Lower leg skin (tissue), 4 donors: ENCODE results near the gene DHRSX. TPM values are rescaled to one million over a fixed set of nuclear protein-coding genes. Genes with fewer than 3 reads are reported as not detected.
"Not testable (repeated sequence)": the region's sequence is repeated elsewhere in the genome, so short reads cannot be mapped to it uniquely, and the experiment has no call there.

ENCODE experiments used
- DNase-seq, 2 donors: peaks; one replicate each; pipeline ENCODE4 v3.0.0-alpha.2; 2019; ENCODE audit warnings: low spot score in 2 of 2
- H3K4me3 ChIP-seq: fragments of 200-600 bp; sonication (generic); 2 replicates; pipeline ENCODE4 v1.5.1; 2017; ENCODE audit warnings: mild to moderate bottlenecking, low read depth; ENCODE audit not compliant: poor library complexity, severe bottlenecking
- POLR2A ChIP-seq, 2 donors: fragments of 450-650 bp; IDR thresholded peaks; one replicate each; pipeline ENCODE4 v1.6.1; 2016 to 2017; ENCODE audit warnings: antibody characterized with exemption in 2 of 2, mild to moderate bottlenecking in 1 of 2, moderate library complexity in 1 of 2
- WGBS, 2 donors: methylation state at CpG; one replicate each; pipeline ENCODE4 v1.1.5; 2018; 5-methylcytosine and 5-hydroxymethylcytosine counted together
- intact Hi-C: fragments of 100-400 bp; cut with DNase I; formaldehyde crosslinking; loops from one replicate; pipeline ENCODE4 v1.15.0; 2023; ENCODE audit warnings: low total_unique reads
- total RNA-seq, 4 donors: library from RNA; depleted of rRNA; stranded (reverse); fragments of >200 nt; gene quantifications; one replicate each; pipeline ENCODE4 v1.1.0, GENCODE V29; 2016
- TF ChIP-seq, protein P1 (sequence below), 3 donors: fragments of 450-650 bp; IDR thresholded peaks; one replicate each; pipeline ENCODE4 v1.5.1; 2016; ENCODE audit warnings: antibody characterized with exemption in 3 of 3, mild to moderate bottlenecking in 3 of 3, moderate library complexity in 2 of 3

DHRSX gene
- total RNA-seq, 4 donors from 2014 or later, result 10.9 to 21.7 (median 16.2) TPM

DNA sequence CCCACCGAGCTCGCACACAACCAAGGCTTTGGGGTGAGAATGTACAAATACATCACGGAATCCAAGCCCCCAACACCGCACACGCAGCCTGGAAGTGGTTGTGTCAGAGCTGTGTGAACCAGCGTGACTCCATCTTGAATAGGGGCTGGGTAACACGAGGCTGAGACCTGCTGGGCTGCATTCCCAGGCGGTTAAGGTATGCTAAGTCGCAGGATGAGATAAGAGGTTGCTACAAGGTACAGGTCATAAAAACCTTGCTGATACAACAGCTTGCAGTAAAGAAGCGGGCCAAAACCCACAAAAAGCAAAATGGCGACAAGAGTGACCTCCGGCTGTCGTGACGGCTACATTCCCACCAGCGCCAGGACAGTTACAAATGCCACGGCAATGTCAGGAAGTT, 258.4 kb downstream of the DHRSX start:
- no peak overlapping the region for H3K4me3 ChIP-seq
- TF ChIP-seq POLR2A (IDR thresholded peaks at IDR 0.05), result no peak
- TF ChIP-seq, protein P1, sequence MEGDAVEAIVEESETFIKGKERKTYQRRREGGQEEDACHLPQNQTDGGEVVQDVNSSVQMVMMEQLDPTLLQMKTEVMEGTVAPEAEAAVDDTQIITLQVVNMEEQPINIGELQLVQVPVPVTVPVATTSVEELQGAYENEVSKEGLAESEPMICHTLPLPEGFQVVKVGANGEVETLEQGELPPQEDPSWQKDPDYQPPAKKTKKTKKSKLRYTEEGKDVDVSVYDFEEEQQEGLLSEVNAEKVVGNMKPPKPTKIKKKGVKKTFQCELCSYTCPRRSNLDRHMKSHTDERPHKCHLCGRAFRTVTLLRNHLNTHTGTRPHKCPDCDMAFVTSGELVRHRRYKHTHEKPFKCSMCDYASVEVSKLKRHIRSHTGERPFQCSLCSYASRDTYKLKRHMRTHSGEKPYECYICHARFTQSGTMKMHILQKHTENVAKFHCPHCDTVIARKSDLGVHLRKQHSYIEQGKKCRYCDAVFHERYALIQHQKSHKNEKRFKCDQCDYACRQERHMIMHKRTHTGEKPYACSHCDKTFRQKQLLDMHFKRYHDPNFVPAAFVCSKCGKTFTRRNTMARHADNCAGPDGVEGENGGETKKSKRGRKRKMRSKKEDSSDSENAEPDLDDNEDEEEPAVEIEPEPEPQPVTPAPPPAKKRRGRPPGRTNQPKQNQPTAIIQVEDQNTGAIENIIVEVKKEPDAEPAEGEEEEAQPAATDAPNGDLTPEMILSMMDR (IDR thresholded peaks at IDR 0.05), result no peak
- intact Hi-C loops, result no loop called here
- 92 to 97% methylated on average over 16 of the region's 16 CpGs for WGBS, 2 donors
- DNase-seq, result no peak

DNA sequence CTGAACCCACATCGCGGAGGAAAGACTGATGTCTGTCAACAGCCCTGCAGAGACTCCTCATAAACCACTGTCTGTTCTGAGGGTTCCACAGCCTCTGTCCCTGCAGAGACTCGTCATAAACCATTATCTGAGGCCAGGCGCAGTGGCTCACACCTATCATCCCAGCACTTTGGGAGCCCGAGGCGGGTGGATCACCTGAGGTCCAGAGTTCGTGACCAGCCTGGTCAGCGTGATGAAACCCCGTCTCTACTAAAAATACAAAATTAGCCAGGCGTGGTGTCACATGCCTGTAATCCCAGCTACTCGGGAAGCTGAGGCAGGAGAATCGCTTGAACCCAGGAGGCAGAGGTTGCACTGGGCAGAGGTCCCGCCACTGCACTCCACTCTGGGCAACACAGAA, 259.3 kb downstream of the DHRSX start:
- WGBS, 2 donors, result 91 to 98% methylated on average over 13 of the region's 13 CpGs
- DNase-seq, intact Hi-C loops: not testable (repeated sequence)

GRCh38 chrX:2240761-2241160, 260.0 kb downstream of the DHRSX start:
- DNase-seq, intact Hi-C loops, H3K4me3 ChIP-seq: not testable (repeated sequence)
- 87 to 88% methylated on average over 12 of the region's 12 CpGs for WGBS, 2 donors

More for the DNA sequence above, 259.3 kb downstream of the DHRSX start:
- not testable (repeated sequence) for H3K4me3 ChIP-seq

DNA sequence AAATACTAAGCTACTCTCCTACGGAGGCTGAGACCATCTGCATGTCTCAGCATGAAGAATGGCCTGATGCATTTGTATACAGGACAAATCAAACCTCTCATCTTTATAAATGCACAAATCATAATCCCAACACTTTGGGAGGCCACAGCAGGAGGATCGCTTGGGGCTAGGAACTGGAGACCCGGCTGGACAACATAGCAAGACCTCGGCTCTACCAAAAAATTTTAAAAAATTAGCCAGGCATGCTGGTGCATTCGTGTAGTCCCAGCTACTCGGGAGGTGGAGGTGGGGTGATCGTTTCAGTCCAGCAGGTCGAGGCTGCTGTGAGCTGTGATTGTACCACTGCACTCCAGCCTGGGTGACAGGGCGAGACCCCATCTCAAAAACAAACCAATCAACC, 262.8 kb downstream of the DHRSX start:
- no peak overlapping the region for H3K4me3 ChIP-seq
- 94 to 95% methylated on average over 9 of the region's 9 CpGs for WGBS, 2 donors
- intact Hi-C loops, result no loop called here
- TF ChIP-seq, protein P1 (IDR thresholded peaks at IDR 0.05), result no peak
- no peak for TF ChIP-seq POLR2A (IDR thresholded peaks at IDR 0.05)
- no peak for DNase-seq

- intact Hi-C loops, result no loop called here
- no peak overlapping the region for H3K4me3 ChIP-seq
- DNase-seq, result no peak
- 91 to 98% methylated on average over 2 of the region's 2 CpGs for WGBS, 2 donors
- TF ChIP-seq POLR2A (IDR thresholded peaks at IDR 0.05), result no peak
- TF ChIP-seq, protein P1 (IDR thresholded peaks at IDR 0.05), result no peak
Measured at GRCh38 chrX:2231570-2232192, 269.1 kb downstream of the DHRSX start.

DNA sequence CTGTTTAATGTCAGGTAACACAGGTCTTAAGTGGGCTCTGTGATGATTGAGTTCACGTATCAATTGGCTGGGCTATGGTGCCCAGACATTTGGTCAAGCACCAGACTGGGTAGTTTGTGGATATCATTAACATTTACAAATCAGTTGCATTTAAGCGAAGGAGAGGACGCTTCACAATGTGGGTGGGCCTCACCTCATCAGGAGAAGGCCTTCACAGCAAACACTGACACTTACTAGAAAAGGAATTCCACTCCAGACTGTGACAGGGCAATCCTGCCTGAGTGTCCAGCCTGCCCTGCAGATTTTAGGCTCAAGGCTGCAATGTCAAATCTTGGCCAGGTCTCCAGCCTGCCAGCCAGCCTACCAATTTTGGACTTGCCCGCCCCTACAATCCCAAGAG, 270.3 kb downstream of the DHRSX start:
- DNase-seq, result no peak
- TF ChIP-seq, protein P1 (IDR thresholded peaks at IDR 0.05), result no peak
- TF ChIP-seq POLR2A (IDR thresholded peaks at IDR 0.05), result no peak
- WGBS, 2 donors, result 97% methylated on average over 4 of the region's 4 CpGs
- H3K4me3 ChIP-seq, result no peak overlapping the region
- intact Hi-C loops, result no loop called here

GRCh38 chrX:2228536-2228935, 272.2 kb downstream of the DHRSX start:
- TF ChIP-seq, protein P1 (IDR thresholded peaks at IDR 0.05), result no peak
- TF ChIP-seq POLR2A (IDR thresholded peaks at IDR 0.05), result no peak
- no peak for DNase-seq
- H3K4me3 ChIP-seq, result no peak overlapping the region
- WGBS, 2 donors, result 67 to 84% methylated on average over 2 of the region's 2 CpGs
- intact Hi-C loops, result no loop called here
